Lower leg skin (tissue), 3 donors: ENCODE measurements around the gene TLE3.

Source experiments
- POLR2A ChIP-seq, 2 donors: fragments of 450-650 bp; IDR thresholded peaks; one replicate each; pipeline ENCODE4 v1.6.1; 2016 to 2017; ENCODE audit warnings: antibody characterized with exemption in 2 of 2, mild to moderate bottlenecking in 1 of 2, moderate library complexity in 1 of 2
- TF ChIP-seq, protein P1 (sequence below), 3 donors: fragments of 450-650 bp; IDR thresholded peaks; one replicate each; pipeline ENCODE4 v1.5.1; 2016; ENCODE audit warnings: antibody characterized with exemption in 3 of 3, mild to moderate bottlenecking in 3 of 3, moderate library complexity in 2 of 3

- TF ChIP-seq, protein P1, sequence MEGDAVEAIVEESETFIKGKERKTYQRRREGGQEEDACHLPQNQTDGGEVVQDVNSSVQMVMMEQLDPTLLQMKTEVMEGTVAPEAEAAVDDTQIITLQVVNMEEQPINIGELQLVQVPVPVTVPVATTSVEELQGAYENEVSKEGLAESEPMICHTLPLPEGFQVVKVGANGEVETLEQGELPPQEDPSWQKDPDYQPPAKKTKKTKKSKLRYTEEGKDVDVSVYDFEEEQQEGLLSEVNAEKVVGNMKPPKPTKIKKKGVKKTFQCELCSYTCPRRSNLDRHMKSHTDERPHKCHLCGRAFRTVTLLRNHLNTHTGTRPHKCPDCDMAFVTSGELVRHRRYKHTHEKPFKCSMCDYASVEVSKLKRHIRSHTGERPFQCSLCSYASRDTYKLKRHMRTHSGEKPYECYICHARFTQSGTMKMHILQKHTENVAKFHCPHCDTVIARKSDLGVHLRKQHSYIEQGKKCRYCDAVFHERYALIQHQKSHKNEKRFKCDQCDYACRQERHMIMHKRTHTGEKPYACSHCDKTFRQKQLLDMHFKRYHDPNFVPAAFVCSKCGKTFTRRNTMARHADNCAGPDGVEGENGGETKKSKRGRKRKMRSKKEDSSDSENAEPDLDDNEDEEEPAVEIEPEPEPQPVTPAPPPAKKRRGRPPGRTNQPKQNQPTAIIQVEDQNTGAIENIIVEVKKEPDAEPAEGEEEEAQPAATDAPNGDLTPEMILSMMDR (IDR thresholded peaks at IDR 0.05), result no peak
- no peak for TF ChIP-seq POLR2A (IDR thresholded peaks at IDR 0.05)
Measured at GRCh38 chr15:70031713-70032112, 66.0 kb downstream of the TLE3 start.
